CD4-positive, alpha-beta T cell treated with Interleukin-6 for 4 hours (primary cell): ENCODE data around the gene FAM219A.
"Not testable (repeated sequence)": the region's sequence is repeated elsewhere in the genome, so short reads cannot be mapped to it uniquely, and the experiment has no call there.

Source experiments
- DNase-seq: peaks from one replicate; pipeline ENCODE4 v3.0.0-alpha.2; 2020; ENCODE audit warnings: mixed read lengths

Gene FAM219A

DNA sequence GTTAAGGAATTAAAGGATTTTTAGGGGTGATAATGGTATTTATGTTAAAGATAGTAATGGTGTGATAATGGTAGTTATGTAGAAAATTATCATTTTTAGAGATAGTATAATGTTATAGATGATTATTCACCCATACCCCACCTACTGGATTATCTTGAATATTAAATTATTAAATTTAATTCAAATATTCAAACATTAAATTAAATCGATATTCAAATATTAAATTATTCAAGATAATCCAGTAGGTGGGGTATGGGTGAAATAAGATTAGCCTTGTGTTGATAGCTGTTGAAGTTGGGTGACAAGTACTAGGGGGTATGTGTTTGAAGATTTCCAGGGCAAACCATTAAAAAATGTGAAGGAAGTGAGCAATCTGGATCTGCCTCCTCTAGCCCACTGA is 15.6 kb downstream of the FAM219A start:
- DNase-seq: no peak

DNA sequence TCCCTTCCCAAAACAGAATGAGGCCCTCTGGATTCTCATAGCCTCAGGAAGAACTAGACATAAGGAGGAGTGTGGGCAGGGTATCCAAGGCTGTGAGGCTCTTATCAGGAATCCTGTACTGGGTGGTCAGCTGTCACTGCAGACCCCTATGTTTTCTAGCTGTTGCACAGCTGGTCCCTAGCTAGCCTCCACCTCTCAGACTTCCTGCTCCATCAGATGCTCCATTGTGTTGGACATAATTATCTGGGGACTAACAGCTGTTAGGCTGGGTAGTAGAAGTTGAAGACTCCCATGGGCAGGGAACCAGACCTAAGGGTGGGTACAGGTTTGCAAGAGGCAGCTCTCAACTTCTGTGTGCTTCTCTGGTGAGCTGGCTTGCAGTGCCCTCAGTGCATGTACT is 18.4 kb downstream of the FAM219A start:
- DNase-seq: no peak

GRCh38 chr9:34438465-34438864 is 19.9 kb downstream of the FAM219A start:
- not testable (repeated sequence) for DNase-seq

DNA sequence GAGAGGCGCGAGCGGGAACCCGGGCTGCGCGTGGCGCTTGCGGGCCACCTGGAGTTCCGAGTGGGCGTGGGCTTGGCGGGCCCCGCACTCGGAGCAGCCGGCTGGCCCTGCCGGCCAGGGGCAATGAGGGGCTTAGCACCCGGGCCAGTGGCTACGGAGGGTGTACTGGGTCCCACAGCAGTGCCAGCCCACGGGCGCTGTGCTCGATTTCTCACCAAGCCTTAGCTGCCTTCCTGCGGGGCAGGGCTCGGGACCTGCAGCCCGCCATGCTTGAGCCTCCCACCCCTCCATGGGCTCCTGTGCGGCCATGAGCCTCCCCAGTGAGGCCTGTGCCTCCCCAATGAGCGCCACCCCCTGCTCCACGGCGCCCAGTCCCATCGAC is 20.5 kb downstream of the FAM219A start:
- not testable (repeated sequence) for DNase-seq

GRCh38 chr9:34437006-34437925 is 21.1 kb downstream of the FAM219A start:
- peak; percentile 67 for DNase-seq

- no peak for DNase-seq
These were observed 26.7 kb downstream of the FAM219A start for GRCh38 chr9:34431667-34432066.

DNA sequence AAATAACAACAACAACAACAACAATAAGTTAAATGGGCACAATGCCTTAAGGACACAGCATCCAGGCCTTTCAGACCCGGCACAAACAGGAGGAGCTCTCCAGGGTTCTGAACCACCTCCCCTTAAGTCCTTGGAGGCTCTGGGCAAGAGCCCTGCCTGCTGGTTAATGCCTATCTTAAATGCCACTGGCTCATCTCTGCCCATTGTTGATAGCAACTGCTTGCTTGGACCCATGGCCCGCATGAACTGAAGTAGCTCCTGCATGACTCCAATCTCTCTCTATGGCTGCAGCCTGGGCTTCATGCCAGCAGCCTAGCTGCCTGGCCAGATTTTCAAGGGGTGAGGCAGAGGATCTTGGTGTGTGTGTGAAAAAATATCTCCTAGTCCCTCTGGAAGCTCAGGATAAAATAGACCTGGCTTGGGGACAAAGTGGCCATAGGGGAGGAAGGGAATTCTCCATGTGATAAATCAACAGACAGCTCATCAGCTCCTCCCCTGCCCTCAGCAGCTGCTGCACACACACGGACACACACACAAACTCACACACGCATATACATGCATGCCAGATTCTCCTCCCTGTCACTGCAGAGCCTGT is 27.4 kb downstream of the FAM219A start:
- no peak for DNase-seq

DNA sequence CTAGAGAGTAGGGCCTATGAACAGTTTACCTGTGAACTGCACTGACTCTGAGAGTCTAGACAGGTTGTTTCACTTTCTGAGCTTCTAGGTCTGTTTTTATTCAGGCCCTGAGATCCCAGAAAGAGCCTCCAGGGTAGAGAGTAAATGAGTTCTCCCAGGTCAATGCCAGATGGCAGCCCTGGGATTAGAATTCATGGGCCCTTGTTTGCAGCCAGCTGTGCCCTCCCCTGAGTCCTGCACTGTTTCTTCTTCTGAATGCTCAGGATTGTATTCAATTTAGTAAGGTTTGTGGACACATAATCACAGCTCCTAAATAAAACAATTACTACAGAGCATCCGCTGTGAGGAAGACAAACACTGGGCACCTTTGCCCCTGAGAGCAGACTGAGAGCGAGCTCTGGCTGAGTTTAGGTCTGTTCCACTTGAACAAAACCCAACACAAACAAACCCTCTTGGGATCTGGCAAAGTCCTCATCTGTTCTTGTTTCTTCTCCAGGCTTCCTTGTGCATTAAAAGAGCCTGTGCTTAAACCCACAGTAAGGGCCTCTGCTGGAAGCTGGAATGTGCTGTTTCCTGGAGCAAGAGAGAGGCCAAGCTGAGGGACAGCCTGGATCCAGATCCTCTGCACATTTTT is 29.9 kb downstream of the FAM219A start:
- DNase-seq: no peak

DNA sequence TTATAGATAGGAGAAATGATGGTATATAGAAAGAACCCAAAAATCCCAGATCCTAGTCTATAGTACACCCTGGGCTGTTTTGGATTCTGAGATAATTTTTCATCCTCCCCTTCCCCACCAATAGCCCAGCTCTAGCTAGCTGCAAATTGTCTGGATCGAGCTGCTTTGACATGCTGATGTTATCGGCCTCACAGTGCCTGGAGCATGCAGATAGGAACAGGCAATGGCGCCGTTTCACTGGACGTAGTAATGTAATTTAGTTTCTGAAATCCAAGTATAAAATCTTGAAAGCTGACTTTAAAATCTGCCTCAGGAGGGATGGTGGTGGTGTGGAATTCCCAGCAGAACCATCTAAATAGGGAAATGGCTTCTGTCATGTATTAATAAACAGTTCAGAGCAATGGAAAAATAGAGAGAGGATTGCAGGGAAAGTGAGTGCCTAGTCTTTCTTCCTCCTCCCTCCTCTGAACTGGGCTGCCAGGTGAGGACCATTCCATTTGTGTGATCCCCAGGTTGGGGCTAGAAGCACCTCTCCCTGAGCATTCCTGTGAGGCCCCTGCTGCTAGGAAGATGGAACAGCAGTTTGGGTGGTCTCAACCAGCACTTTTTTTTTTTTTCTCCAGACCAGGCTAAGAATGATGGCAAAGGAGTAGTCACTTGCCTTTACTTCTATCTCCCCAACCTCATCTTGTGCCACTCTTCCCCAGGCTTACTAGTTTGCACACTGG is 31.9 kb downstream of the FAM219A start:
- DNase-seq: no peak

- no peak for DNase-seq
These were observed 38.5 kb downstream of the FAM219A start for GRCh38 chr9:34419716-34420504.

- no peak for DNase-seq
These were observed 40.6 kb downstream of the FAM219A start for GRCh38 chr9:34417734-34418133.

DNA sequence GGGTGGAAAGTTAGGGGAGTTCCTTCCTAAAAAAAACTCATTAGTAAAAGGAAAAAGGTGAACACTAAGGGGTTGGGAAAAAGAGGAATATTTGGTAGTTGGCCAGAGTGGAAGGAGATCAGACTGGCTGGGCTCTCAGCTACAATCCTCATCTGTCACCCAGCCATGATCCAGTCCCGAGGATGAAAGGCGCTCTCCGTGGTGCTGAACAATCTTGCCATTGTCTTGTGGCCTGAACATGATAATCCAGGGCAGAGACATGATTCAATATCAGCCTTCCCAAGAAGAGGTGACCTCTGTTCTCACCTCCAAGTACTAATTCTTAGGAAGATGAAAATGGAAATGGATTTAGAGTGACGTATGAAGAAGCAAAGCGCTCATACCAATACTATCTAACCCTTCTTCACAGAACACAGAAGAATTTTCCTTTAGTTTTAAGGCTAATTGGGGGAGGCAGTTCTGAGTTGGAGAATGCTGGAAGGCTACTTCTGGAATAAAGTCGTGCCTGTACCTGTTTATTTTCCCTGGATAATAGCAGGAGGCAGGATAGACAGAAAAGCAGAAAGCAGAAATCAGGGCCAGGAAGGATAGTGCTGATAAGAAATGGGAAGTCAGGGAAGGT is 45.0 kb downstream of the FAM219A start:
- peak; percentile 18 for DNase-seq

GRCh38 chr9:34412336-34412735 is 46.0 kb downstream of the FAM219A start:
- DNase-seq: no peak

DNA sequence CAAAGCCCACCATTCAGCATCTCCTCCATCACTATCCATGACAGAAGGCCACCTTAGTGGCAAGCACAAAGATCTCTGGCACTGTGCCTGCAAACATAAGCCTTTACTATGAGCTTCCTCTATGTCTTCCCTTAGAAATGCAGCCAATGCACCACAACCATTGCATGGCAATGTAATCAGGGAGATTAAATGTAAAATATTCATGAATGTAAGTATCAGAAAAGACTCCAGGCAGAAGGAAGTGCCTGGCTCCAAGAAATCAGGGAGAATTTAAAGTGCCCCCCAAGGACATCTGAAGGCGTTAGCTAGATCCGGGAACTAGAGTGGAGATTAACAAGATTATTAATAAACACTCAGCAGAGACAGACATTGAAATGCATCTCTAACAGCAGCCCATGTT is 49.2 kb downstream of the FAM219A start:
- no peak for DNase-seq

GRCh38 chr9:34408173-34408572 is 50.2 kb downstream of the FAM219A start:
- no peak for DNase-seq

DNA sequence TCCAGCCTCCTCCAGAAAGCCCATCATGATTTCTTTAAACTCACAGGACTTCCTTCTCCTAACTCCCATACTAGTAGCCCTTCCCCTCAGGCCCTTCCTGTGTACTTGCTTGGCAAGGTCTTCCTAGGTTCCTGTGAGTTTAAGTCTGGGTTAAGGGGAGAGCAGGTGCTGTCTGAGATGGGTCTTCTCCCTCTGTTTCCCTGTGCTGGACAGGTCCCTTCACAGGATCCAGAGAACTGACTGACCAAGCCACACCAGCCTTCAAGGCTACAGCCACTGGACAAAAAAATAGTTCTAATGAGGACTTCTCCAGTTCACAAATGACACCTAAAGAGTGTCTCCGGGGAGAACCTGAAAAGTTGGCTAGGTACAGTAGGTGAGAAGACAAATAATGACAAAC is 52.2 kb downstream of the FAM219A start:
- no peak for DNase-seq

DNA sequence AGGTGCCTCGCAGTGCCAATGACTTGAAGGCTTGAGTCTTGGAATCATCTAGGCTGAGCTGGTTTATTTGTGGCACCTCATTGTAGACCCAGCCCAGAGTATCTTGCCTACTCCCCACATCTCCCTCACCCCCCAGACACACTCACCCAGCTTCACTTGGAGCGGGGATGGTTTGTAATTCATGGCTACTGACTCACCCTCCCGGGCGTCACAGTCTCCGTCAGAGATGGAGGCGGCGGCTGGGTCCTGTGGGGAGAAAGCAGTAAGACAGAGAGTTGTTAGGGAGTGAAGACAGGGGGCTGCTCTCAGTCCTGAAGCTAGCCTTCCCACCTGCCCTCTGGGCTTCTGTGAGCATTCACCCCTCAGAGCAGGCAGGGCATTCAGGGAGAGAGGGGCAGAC is 52.7 kb downstream of the FAM219A start:
- DNase-seq: no peak

- DNase-seq: peak; percentile 66
These were observed 54.6 kb downstream of the FAM219A start for GRCh38 chr9:34403554-34404380.

- DNase-seq: no peak
These were observed 57.4 kb downstream of the FAM219A start for GRCh38 chr9:34400686-34401602.

GRCh38 chr9:34400275-34400674 is 58.1 kb downstream of the FAM219A start:
- DNase-seq: no peak
